Activated CD8-positive, alpha-beta T cell treated with anti-CD3 and anti-CD28 coated beads for 36 hours (primary cell): ENCODE data around the gene ECHDC1. TPM values are rescaled to one million over a fixed set of nuclear protein-coding genes. Genes with fewer than 3 reads are reported as not detected.

Source experiments
- ATAC-seq: fragments of 200-7000 bp; cut with Tn5 transposase; one replicate; pipeline ENCODE4 v1.10.0; 2021; ENCODE audit warnings: mild to moderate bottlenecking, moderate library complexity
- CTCF ChIA-PET: fragments of 350-600 bp; sonication (Branson Sonifier 250); formaldehyde crosslinking; loops from one replicate; lab custom pipeline; 2021; ENCODE audit warnings: antibody characterized with exemption; lab: Charles Lee
- POLR2A ChIA-PET: fragments of 350-600 bp; sonication (Branson Sonifier 250); formaldehyde crosslinking; loops from one replicate; lab custom pipeline; 2021; ENCODE audit warnings: antibody characterized with exemption; lab: Charles Lee
- DNase-seq: peaks from one replicate; pipeline ENCODE4 v3.0.0-alpha.2; 2020
- H3K27ac Mint-ChIP-seq: one replicate; pipeline ENCODE4 v1.8.0; 2021; ENCODE audit warnings: mild to moderate bottlenecking, mixed read lengths
- H3K27me3 Mint-ChIP-seq: one replicate; pipeline ENCODE4 v1.8.0; 2021; ENCODE audit warnings: mixed read lengths
- H3K36me3 Mint-ChIP-seq: one replicate; pipeline ENCODE4 v1.8.0; 2021; ENCODE audit warnings: low read depth, mixed read lengths
- H3K4me1 Mint-ChIP-seq: one replicate; pipeline ENCODE4 v1.8.0; 2021; ENCODE audit warnings: low read depth, mixed read lengths
- H3K4me3 Mint-ChIP-seq: one replicate; pipeline ENCODE4 v1.8.0; 2021; ENCODE audit warnings: mild to moderate bottlenecking, moderate library complexity, mixed read lengths
- H3K9me3 Mint-ChIP-seq: one replicate; pipeline ENCODE4 v1.8.0; 2021; ENCODE audit warnings: mixed read lengths
- intact Hi-C: fragments of 100-400 bp; cut with micrococcal nuclease; formaldehyde crosslinking; loops from one replicate; pipeline ENCODE4 v1.10.0; 2022
- total RNA-seq, 2 experiments: library from RNA; stranded (reverse); gene quantifications; one replicate each; pipeline ENCODE4 v1.2.3, GENCODE V29; 2021
- TF ChIP-seq, protein P1 (sequence below): fragments of 200-600 bp; IDR thresholded peaks from one replicate; pipeline ENCODE4 v1.8.0; 2022; ENCODE audit warnings: antibody characterized with exemption, mild to moderate bottlenecking

The ECHDC1 gene
- total RNA-seq, 2 experiments from 2014 or later = 50.2 to 51.1 TPM

DNA sequence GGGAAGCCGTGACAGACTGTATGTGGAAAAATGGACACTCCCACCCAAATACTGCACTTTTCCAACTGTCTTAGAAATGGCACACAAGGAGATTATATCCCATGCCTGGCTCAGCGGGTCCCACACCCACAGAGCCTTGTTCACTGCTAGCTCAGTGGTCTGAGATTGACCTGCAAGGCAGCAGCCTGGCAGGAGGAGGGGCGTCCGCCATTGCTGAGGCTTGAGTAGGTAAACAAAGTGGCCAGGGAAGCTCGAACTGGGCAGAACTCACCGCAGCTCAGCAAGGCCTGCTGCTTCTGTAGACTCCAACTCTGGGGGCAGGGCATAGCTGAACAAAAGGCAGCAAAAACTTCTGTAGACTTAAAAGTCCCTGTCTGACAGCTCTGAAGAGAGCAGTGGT, 88.1 kb downstream of the ECHDC1 start:
- TF ChIP-seq, protein P1, sequence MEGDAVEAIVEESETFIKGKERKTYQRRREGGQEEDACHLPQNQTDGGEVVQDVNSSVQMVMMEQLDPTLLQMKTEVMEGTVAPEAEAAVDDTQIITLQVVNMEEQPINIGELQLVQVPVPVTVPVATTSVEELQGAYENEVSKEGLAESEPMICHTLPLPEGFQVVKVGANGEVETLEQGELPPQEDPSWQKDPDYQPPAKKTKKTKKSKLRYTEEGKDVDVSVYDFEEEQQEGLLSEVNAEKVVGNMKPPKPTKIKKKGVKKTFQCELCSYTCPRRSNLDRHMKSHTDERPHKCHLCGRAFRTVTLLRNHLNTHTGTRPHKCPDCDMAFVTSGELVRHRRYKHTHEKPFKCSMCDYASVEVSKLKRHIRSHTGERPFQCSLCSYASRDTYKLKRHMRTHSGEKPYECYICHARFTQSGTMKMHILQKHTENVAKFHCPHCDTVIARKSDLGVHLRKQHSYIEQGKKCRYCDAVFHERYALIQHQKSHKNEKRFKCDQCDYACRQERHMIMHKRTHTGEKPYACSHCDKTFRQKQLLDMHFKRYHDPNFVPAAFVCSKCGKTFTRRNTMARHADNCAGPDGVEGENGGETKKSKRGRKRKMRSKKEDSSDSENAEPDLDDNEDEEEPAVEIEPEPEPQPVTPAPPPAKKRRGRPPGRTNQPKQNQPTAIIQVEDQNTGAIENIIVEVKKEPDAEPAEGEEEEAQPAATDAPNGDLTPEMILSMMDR = no peak
- H3K4me1 Mint-ChIP-seq = no peaks in the 10 kb centered on the region
- no peaks in the 10 kb centered on the region for H3K9me3 Mint-ChIP-seq
- no peak for DNase-seq
- intact Hi-C loops = no loop called here
- H3K36me3 Mint-ChIP-seq = no peaks in the 10 kb centered on the region
- H3K27me3 Mint-ChIP-seq = peaks cover 2% of the 10 kb centered on the region
- H3K4me3 Mint-ChIP-seq = no peak overlapping the region
- ChIA-PET CTCF (no interaction called here), POLR2A (interaction anchor here (0.6 kb wide), 1 partner anchor 25 kb away, joined by 3 read pairs; no protein-coding TSS in a partner anchor)
- no peak overlapping the region for H3K27ac Mint-ChIP-seq
- no peak for ATAC-seq

DNA sequence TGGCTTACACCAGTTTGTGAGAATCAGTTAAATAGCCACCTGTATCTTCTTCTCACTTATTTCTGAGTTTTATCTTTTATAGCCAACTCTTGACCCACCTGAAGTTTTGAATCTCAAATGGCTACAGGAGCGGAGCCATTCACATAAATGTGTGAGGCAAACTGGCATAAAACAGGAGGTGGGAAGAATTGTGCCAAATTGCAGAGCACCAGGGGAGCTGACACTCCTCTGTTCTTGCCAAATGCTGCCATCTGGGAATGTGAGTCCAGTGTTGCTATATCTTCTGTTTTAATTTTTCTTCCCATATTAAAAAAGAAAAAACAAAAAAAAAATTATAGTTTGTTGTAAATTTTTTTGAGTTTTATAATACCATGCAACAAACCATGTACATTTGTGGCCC, 93.8 kb downstream of the ECHDC1 start:
- intact Hi-C loops = no loop called here
- Mint-ChIP-seq H3K36me3 (no peaks in the 10 kb centered on the region), H3K9me3 (no peaks in the 10 kb centered on the region), H3K27me3 (peaks cover 2% of the 10 kb centered on the region), H3K4me1 (no peaks in the 10 kb centered on the region), H3K4me3 (no peak overlapping the region), H3K27ac (no peak overlapping the region)
- no peak for DNase-seq
- TF ChIP-seq, protein P1 = no peak
- POLR2A ChIA-PET = no interaction called here
- no peak for ATAC-seq
- CTCF ChIA-PET = no interaction called here

DNA sequence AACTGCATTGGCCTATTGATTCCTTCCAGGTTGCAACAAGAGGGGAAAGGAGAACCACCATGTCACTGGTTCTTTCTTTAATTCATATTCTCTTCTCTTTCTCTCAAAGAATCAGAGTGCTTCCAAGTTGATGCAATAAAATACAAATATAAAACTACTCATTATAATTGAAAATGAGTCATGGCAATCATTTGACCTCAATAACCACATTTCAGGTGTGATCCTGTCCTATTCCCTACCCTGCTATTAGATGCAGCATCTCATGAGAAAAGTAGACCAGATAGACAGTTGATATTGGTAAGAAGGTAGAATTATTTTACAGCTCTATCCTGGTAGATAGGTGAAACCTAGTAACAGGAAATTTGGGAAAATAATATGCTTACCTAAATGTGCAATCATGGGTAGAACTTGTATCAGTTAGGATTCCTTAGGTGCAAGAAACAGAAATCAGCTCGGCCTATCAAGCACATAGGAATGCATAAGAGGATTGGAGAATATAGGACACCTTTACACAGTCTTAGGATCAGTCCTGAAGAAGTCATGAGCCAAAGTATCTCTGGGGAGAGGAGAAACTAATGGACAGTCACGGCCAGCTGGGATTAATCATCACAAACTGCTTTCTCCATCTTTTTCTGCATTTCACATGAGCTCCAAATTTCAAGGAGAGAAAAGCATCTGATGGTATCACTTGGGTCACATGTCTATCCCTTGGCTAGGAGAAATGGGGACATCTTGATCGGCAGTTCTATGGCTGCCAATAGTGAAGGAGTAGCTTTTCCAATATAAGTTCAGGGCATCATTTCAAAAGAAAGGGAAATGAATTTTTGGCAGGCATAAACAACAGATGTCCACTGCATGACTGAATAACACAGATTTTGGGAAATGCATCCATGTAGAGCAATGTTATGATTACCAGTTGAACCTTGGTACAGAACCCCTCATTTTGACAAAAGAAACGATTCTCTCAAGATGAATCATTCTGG, 96.0 kb downstream of the ECHDC1 start:
- CTCF ChIA-PET = interaction anchor here (0.9 kb wide), 2 partner anchors 15 to 19 kb away, joined by 3 read pairs; partner anchors contain the start of gene RNF146

DNA sequence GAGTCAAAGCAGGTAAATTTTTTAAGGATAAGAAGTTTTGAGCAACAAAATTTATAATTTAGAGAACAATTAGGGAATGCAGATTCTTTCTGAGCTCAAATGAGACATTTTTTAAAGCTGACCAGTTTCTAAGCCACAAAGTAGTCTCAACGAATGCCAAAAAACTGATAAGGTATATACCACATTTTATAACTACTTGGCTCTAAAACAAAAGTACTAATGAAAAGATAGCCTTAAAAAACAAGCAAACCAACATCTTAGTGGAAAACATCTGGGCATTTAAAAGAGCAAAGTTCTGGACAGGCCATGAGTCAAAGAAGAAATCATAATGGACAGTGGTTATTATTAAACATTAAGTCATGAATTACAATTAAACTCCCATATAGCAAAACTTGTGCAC, 99.9 kb downstream of the ECHDC1 start:
- Mint-ChIP-seq H3K4me1 (no peaks in the 10 kb centered on the region), H3K9me3 (no peaks in the 10 kb centered on the region), H3K4me3 (no peak overlapping the region), H3K27ac (no peak overlapping the region), H3K36me3 (no peaks in the 10 kb centered on the region), H3K27me3 (peaks cover 11% of the 10 kb centered on the region)
- POLR2A ChIA-PET = no interaction called here
- intact Hi-C loops = no loop called here
- CTCF ChIA-PET = no interaction called here
- TF ChIP-seq, protein P1 = no peak
- DNase-seq (no peak), ATAC-seq (no peak)

More for the DNA sequence above, 96.0 kb downstream of the ECHDC1 start:
- intact Hi-C loops = no loop called here
- ATAC-seq (no peak), DNase-seq (no peak)
- H3K4me1 Mint-ChIP-seq = no peaks in the 10 kb centered on the region
- H3K27ac Mint-ChIP-seq = no peak overlapping the region
- no peaks in the 10 kb centered on the region for H3K9me3 Mint-ChIP-seq
- TF ChIP-seq, protein P1 = no peak
- no peaks in the 10 kb centered on the region for H3K36me3 Mint-ChIP-seq
- H3K27me3 Mint-ChIP-seq = peaks cover 4% of the 10 kb centered on the region
- POLR2A ChIA-PET = interaction anchor here (0.6 kb wide), 1 partner anchor 174 kb away, joined by 3 read pairs; no protein-coding TSS in a partner anchor
- no peak overlapping the region for H3K4me3 Mint-ChIP-seq

Other genes starting within 250 kb of the ECHDC1 start
- not detected for gene RSPO3, start 224.9 kb downstream of the ECHDC1 start, total RNA-seq
- gene RNF146, start 76.7 kb downstream of the ECHDC1 start, total RNA-seq = 10 to 100 TPM; 12.5 to 13.2 TPM
- gene KIAA0408, start 115.8 kb upstream of the ECHDC1 start, total RNA-seq = 1 to 10 TPM; 1.8 to 2.6 TPM
- gene C6orf58, start 233.6 kb upstream of the ECHDC1 start, total RNA-seq = not detected